HPDE6-E6E7 (cell line): ENCODE results near the gene TMX1.
"Not testable (repeated sequence)": the region's sequence is repeated elsewhere in the genome, so short reads cannot be mapped to it uniquely, and the experiment has no call there.

Source experiments
- DNase-seq: peaks from one replicate; pipeline ENCODE4 v3.0.0; 2011; ENCODE audit warnings: missing footprints; ENCODE audit errors: extremely low spot score

TMX1 gene

DNA sequence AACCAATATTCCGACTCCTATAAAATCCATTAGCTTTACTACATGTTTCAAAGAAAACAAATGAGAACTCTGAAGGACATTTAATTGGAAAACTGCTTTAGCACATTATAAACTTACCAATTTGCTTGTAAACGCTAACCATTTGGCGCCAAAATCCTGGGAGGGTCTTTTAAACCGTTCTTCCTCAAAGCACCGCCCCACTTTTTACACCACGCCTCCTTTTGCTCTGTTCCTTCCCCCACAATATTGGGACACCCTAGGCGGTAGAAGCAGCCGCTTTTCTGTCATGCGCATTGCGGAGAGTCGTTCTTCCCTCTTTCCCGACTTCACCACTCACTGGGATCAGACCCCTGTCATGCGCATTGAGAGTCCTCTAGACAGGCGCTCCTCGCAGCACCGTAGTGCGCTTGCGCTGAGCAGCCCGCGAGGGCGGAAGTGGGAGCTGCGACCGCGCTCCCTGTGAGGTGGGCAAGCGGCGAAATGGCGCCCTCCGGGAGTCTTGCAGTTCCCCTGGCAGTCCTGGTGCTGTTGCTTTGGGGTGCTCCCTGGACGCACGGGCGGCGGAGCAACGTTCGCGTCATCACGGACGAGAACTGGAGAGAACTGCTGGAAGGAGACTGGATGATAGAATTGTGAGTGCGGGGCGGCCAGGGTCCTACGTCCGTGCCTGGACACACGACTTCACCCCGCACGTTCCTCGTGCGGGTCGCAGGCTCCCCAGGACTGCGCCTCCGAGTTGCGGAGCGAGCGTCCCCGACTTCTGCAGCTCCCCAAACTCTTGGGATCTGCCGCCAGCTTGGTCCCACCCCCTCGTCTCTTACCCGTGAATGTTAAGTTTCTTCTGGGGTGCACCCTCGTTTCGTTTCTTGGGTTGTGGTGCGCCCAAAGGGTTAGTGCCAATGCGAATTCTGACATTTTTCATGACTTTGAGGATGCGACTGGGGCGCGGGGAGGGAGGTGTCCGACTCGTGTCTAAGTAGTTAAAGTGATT, at the start of gene TMX1:
TMX1 (plus strand) TSS at position 435 of the 991 bp plus-strand sequence; CDS start at position 481, 46 bp downstream.
- DNase-seq = peak; percentile 100

- DNase-seq = no peak
Measured at GRCh38 chr14:51201890-51202289, 38.2 kb upstream of the TMX1 start.

DNA sequence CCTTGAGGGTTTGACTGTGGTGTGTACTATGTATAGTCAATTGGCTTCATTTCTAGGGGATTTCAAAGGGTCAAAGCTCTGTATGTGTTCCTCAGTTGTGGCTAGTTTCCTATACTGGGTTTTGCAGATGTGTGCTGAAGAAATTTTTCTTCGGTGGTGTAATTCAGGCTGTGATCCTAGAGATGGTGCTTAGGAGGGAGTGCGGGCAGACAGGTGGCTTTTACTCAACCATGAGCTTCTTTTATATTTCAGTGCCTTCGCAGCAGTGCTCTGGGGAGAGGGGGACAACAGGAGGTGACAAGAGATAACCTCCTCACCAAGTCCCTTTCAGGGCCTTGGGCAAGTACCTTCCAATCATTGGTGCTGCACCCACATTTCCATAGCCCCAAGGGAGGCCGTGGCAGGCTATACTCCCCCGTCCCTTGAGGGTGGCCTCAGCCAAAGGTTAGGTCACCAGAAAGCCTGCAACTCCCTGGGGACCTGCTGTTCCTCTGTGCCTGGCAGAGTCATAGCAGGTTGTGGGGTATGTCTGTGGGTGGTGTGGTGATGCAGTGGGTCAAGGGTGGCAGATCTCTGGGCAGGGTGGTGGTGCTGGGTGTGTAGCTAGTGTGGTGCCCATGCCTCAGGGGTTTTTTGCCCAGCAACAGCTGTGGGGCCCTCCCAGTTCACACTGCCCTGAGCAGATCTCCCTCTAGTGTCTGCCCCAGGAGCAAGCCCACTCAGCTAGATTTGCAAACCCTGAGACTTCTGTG, 37.0 kb upstream of the TMX1 start:
- no peak for DNase-seq

GRCh38 chr14:51203881-51204280, 36.2 kb upstream of the TMX1 start:
- no peak for DNase-seq

DNA sequence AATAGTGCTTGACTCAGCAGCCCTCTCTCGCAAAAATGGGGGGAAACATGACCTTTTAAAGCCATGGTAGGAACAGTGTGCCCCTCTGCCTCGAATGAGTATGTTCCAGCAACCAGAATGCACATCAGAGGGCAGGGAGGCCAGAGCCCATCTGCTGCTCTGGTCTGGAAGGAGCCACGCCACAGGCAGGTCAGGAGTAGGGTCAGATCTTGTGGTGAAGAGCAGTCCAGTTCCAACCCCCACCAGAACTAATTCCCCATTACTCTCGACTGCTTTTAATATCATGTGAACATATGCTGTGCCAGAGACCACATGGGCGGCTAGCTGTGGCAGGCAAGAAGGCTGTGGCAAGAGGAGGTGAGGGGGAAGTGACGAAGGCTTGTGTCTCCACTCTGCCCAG, 34.6 kb upstream of the TMX1 start:
- DNase-seq = no peak

DNA sequence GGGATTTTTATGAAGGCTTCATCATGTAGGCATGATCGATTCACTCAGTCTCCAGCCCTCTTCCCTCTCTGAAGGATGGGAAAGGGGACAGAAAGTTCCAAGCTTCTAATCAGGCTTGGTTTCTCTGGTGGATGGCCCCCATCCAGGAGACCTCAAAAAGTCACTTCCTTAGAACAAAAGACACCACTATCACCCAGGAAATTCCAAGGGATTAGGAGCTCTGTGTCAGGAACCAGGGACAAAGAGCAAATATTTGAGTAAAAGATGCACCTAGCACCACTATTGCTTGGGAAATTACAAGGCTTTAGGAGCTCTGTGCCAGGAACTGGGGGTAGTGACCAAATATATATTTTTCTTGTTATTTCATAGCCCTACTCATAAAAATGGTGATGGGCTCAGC, 33.6 kb upstream of the TMX1 start:
- no peak for DNase-seq

DNA sequence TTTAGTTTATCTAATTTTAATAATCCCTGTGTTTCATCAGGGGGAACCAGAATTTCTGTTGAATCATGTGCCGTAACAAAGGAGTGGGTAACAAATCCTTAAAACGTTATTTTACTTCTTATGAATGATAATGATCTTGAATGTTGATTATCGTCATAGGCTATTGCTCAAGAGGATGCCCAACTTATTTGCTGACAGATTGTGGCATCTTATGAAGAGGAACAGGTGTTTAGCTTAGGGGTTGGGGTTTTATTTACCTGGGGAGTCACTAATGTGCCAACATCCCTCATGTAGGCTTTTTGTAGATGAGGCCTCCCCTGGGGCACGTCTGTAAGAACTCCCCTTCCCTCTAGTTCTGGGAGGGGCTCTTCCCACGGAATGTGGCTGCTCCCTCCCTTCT, 32.4 kb upstream of the TMX1 start:
- no peak for DNase-seq

GRCh38 chr14:51208982-51209381, 31.1 kb upstream of the TMX1 start:
- DNase-seq = no peak

GRCh38 chr14:51209457-51209856, 30.6 kb upstream of the TMX1 start:
- DNase-seq = no peak

DNA sequence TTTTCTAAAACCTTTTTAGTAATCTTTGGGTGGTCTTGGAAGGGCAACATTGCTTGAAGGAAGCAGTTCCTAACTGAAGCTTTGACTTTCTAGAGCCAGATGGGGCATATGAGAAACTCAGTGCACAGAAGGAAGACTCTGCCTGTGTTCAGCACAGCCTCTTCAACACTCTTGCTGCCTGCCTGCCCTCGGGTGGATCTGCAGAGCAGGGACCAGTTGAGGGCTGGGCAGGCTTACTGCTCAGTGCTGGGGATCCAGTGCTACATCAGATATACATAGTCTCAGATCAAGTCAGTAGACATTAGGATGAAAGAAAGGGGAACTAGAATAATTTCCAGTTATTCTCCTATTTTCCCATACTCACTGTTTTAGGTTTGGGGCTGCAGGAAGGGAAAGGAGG, 29.5 kb upstream of the TMX1 start:
- no peak for DNase-seq

DNA sequence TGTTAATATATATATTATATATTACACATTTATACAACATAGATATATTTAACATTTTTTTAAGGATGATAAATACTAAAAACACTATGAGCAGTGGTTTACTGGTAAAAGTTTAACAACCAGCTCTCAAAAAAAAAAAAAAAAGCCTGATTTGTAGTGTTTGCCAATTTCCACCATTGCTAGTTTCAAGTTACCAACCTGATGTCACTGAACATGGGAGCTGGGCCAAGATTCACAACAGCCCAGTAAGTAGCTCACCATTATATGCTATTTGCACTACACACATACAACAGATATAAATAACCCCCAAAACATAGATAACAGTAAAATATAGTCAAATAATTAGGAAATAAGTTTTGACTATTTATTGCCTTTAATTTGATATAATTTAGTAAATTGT, 28.9 kb upstream of the TMX1 start:
- DNase-seq = no peak

- DNase-seq = no peak
Measured at GRCh38 chr14:51216602-51217001, 23.4 kb upstream of the TMX1 start.

DNA sequence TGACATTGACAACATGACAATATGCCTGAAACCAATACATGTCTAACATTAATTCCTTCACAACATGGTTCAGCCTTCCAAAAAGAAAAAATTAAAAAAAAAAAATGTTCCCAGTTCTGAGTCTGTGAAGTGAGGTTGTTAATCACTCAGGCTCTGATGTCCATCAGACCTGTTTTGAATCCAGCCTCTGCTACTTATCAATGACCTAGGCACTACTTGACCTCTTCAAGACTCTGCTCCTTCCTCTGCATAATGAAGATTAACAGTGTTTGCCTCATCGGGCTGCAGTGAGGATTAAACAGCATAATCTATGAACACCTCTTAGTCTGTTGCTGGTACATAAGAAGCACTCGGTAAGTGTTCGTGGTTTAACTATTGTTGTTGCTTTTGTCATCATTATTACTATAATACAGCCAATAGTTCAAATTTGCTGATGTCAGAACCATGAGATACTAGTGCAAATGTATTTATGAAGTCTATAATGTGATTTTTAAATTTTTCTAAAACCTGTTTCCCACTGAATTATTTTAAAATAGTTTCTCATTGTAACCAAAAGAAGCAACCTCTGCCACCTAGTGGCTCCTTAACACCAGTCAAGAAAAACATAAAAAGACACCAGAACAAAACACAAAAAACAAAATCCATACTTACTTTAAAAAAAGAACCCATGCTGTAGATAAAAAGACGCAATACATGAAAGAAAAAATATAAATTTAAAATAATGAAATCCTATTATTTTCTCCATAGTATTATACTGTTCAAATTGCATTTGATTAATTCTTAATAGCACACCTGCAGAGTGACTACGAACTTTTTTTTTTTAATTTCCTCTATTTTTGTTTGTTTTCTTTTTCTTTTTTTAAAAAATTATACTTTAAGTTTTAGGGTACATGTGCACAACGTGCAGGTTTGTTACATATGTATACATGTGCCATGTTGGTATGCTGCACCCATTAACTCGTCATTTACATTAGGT, 20.3 kb upstream of the TMX1 start:
- DNase-seq = no peak

- not testable (repeated sequence) for DNase-seq
Measured at GRCh38 chr14:51223463-51223862, 16.6 kb upstream of the TMX1 start.

- no peak for DNase-seq
Measured at GRCh38 chr14:51224551-51224950, 15.5 kb upstream of the TMX1 start.

- DNase-seq = no peak
Measured at GRCh38 chr14:51225751-51226150, 14.3 kb upstream of the TMX1 start.

DNA sequence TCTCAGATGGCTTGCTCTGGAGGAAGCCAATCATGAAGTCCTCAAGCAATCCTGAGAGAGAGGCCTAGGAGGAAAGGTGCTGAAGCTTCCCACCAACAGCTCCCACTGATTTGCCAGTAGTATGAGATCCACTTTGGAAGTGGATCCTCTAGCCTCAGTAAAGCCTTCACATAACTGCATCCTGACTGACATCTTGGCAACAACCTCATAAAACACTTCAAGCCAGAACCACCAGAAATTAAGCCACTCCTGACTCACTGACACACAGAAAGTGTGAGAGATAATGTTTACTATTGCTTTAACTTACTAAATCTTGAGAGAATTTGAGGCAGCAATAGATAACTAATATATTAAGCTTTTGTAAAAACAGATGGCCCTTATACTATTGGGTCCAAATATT, 11.7 kb upstream of the TMX1 start:
- no peak for DNase-seq

GRCh38 chr14:51228890-51229289, 11.2 kb upstream of the TMX1 start:
- no peak for DNase-seq

- no peak for DNase-seq
Measured at GRCh38 chr14:51236314-51236713, 3.7 kb upstream of the TMX1 start.

DNA sequence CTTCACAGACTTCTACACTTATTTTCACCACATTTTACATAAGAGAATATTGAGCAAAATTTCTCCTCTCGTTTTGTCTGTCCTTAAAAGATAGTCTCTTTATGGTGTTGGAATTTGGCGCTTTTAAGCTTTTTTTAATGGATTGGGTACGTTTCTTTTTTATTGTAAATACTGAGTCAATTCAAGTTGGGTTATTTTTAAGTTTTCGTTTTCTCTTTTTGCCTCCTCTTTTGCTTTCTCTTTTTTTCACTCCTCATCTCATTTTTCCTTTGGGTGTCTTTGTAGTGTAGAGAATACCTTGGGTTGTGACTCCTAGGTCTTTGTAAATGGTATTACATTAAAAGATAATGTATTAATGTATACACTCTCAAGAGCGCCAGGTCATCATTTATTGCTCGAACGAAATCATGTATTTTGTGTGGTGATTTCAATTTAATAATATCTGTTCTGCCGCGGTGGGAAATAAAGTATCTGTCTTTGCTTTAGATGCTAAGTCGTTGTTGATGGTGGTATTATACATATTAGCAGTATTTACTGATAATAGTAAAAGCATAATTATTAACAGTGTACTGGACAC, 845 bp downstream of the TMX1 start:
- DNase-seq = no peak
